HepG2 (cell line): ENCODE results near the gene NECTIN2. TPM values are rescaled to one million over a fixed set of nuclear protein-coding genes. Genes with fewer than 3 reads are reported as not detected.

Source experiments
- EP300 ChIP-seq, 3 experiments: sonication (generic) in 1 of 3; formaldehyde crosslinking in 1 of 3; IDR thresholded peaks; 2 replicates each; pipeline versions ENCODE4 v1.5.1 to v1.6.1; 2011 to 2020; ENCODE audit warnings: low read depth in 2 of 3, low read length in 2 of 3, borderline replicate concordance in 1 of 3, improper control_type of control experiment in 1 of 3, mild to moderate bottlenecking in 1 of 3, missing genetic modification reagents in 1 of 3, moderate library complexity in 1 of 3
- FOXC1 ChIP-seq: sonication (generic); formaldehyde crosslinking; IDR thresholded peaks from 2 replicates; pipeline ENCODE4 v1.8.0; 2022; ENCODE audit warnings: mild to moderate bottlenecking, missing genetic modification reagents, borderline replicate concordance
- HNRNPL ChIP-seq: fragments of 200-400 bp; formaldehyde crosslinking; IDR thresholded peaks from 2 replicates; pipeline ENCODE4 v1.6.1; 2017; ENCODE audit warnings: mild to moderate bottlenecking, low read depth, low read length
- MED8 ChIP-seq: sonication (generic); formaldehyde crosslinking; IDR thresholded peaks from 2 replicates; pipeline ENCODE4 v1.8.1; 2023; ENCODE audit warnings: mild to moderate bottlenecking, missing genetic modification reagents; ENCODE audit not compliant: insufficient replicate concordance
- NAIF1 ChIP-seq: sonication (generic); formaldehyde crosslinking; IDR thresholded peaks from 2 replicates; pipeline ENCODE4 v1.5.0; 2020; ENCODE audit warnings: mild to moderate bottlenecking, missing genetic modification reagents, borderline replicate concordance
- REL ChIP-seq: sonication (generic); formaldehyde crosslinking; conservative IDR thresholded peaks from 2 replicates; pipeline ENCODE4 v1.8.0; 2022; ENCODE audit warnings: mild to moderate bottlenecking, missing genetic modification reagents, moderate library complexity
- RFXAP ChIP-seq: sonication (generic); formaldehyde crosslinking; IDR thresholded peaks from 2 replicates; pipeline ENCODE4 v1.4.0; 2020; ENCODE audit warnings: missing genetic modification reagents, borderline replicate concordance
- TEAD3 ChIP-seq: optimal IDR thresholded peaks from 2 replicates; pipeline ENCODE3; 2016; ENCODE audit warnings: borderline replicate concordance
- ZFP41 ChIP-seq: sonication (generic); formaldehyde crosslinking; IDR thresholded peaks from 2 replicates; pipeline ENCODE4 v1.4.0; 2020; ENCODE audit warnings: mild to moderate bottlenecking, missing genetic modification reagents, borderline replicate concordance
- ZNF124 ChIP-seq: sonication (generic); formaldehyde crosslinking; IDR thresholded peaks from 2 replicates; pipeline ENCODE4 v1.4.0; 2020; ENCODE audit warnings: missing genetic modification reagents
- ZNF335 ChIP-seq: sonication (generic); formaldehyde crosslinking; IDR thresholded peaks from 2 replicates; pipeline ENCODE4 v1.4.0; 2020; ENCODE audit warnings: missing genetic modification reagents
- ZNF34 ChIP-seq: sonication (generic); formaldehyde crosslinking; IDR thresholded peaks from 2 replicates; pipeline ENCODE4 v1.4.0; 2020; ENCODE audit warnings: mild to moderate bottlenecking, missing genetic modification reagents, borderline replicate concordance
- ZNF589 ChIP-seq: sonication (generic); formaldehyde crosslinking; conservative IDR thresholded peaks from 2 replicates; pipeline ENCODE4 v1.8.0; 2022; ENCODE audit warnings: mild to moderate bottlenecking, moderate library complexity, missing genetic modification reagents
- ZNF619 ChIP-seq: sonication (generic); formaldehyde crosslinking; IDR thresholded peaks from 2 replicates; pipeline ENCODE4 v1.4.0; 2020; ENCODE audit warnings: mild to moderate bottlenecking, missing genetic modification reagents
- ZNF816 ChIP-seq: sonication (generic); formaldehyde crosslinking; IDR thresholded peaks from 2 replicates; pipeline ENCODE4 v1.8.0; 2022; ENCODE audit warnings: missing genetic modification reagents, mild to moderate bottlenecking, borderline replicate concordance
- polyA plus RNA-seq, 8 experiments: library from polyadenylated mRNA; depleted of rRNA in 3 of 8; stranded (reverse) in 7 of 8; unstranded in 1 of 8; fragments of >200 nt; fragmentation: Illumina TruSeq in 4 of 8; extraction: Trizol in 4 of 8; gene quantifications; 2 replicates each; pipeline versions ENCODE4 v1.2.1 to v1.2.3, GENCODE V29; 2011 to 2016; ENCODE audit warnings: low read depth in 4 of 8, missing spikeins in 1 of 8, mixed read lengths in 1 of 8; ENCODE audit not compliant: insufficient read depth in 1 of 8
- total RNA-seq, 5 experiments: library from RNA; depleted of rRNA; stranded (reverse); fragments of >200 nt; fragmentation: Illumina TruSeq; extraction: Trizol; gene quantifications; 2 replicates each; pipeline ENCODE4 v1.2.3, GENCODE V29; 2016; ENCODE audit warnings: low read depth in 1 of 5
- TF ChIP-seq, protein P1 (sequence below), 2 experiments: sonication (generic) in 1 of 2; formaldehyde crosslinking in 1 of 2; IDR thresholded peaks; 2 replicates each; pipeline versions ENCODE4 v1.5.1 to v1.6.1; 2011 to 2020; ENCODE audit warnings: borderline replicate concordance in 1 of 2, low read depth in 1 of 2, low read length in 1 of 2, mild to moderate bottlenecking in 1 of 2, missing genetic modification reagents in 1 of 2, moderate library complexity in 1 of 2
- TF ChIP-seq, protein P2 (sequence below): sonication (generic); formaldehyde crosslinking; IDR thresholded peaks from 2 replicates; pipeline ENCODE4 v1.8.1; 2023; ENCODE audit warnings: missing genetic modification reagents, inconsistent platforms, borderline replicate concordance
- TF ChIP-seq, protein P3 (sequence below): IDR thresholded peaks from 2 replicates; pipeline ENCODE4 v1.6.1; 2016; ENCODE audit warnings: mild to moderate bottlenecking, missing biosample characterization, missing genetic modification reagents
- TF ChIP-seq, protein P4 (sequence below): sonication (generic); formaldehyde crosslinking; IDR thresholded peaks from 2 replicates; pipeline ENCODE4 v1.5.1; 2020; ENCODE audit warnings: mild to moderate bottlenecking, missing genetic modification reagents, moderate library complexity
- TF ChIP-seq, protein P5 (sequence below): IDR thresholded peaks from 2 replicates; pipeline ENCODE4 v1.6.1; 2012; ENCODE audit warnings: inconsistent platforms

Gene NECTIN2
- total and polyA plus RNA-seq, 2 of the 13 experiments (the other 11 are each of a cell fraction or from before 2014, with no cell fraction given), result 75.4 to 114 TPM

DNA sequence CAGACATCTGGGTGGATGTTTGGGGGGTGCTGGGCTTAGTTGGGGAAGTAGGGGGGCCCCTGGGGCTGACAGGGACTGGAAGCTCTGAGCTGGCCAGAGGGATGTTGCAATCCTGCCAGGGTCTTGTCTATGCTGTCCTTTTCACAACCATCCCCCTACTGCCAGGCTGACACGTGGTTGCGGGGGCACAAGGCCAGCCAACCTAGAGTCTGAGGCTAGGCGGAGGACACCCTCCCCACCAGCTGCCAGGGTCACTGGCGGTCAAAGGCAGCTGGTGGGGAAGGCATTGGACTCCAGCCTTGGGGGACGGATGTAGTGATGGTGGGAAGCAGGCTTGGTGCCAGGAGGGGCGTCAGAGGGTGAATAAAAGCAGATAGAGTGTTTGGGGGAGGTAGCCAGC is 66.8 kb downstream of the NECTIN2 start (continued):
- TF ChIP-seq, protein P1, sequence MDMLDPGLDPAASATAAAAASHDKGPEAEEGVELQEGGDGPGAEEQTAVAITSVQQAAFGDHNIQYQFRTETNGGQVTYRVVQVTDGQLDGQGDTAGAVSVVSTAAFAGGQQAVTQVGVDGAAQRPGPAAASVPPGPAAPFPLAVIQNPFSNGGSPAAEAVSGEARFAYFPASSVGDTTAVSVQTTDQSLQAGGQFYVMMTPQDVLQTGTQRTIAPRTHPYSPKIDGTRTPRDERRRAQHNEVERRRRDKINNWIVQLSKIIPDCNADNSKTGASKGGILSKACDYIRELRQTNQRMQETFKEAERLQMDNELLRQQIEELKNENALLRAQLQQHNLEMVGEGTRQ (IDR thresholded peaks at IDR 0.05; ENCODE audit: low read depth, low read length), result 0 out of 2 replicates have a peak, but pooled peaks have one; percentile 13
- TF ChIP-seq, protein P1 (CRISPR knock-in tag; IDR thresholded peaks at IDR 0.05; ENCODE audit: borderline replicate concordance), result peak; percentile 58; the same call in 1 of the 2 replicates
- peak; percentile 84 for TF ChIP-seq ZNF589 (CRISPR knock-in tag)
- TF ChIP-seq MED8 (CRISPR knock-in tag), result peak; percentile 69
- no peak for TF ChIP-seq NAIF1 (CRISPR knock-in tag)
- TF ChIP-seq, protein P2, sequence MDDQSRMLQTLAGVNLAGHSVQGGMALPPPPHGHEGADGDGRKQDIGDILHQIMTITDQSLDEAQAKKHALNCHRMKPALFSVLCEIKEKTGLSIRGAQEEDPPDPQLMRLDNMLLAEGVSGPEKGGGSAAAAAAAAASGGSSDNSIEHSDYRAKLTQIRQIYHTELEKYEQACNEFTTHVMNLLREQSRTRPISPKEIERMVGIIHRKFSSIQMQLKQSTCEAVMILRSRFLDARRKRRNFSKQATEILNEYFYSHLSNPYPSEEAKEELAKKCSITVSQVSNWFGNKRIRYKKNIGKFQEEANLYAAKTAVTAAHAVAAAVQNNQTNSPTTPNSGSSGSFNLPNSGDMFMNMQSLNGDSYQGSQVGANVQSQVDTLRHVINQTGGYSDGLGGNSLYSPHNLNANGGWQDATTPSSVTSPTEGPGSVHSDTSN, result no peak
- no peak for TF ChIP-seq REL
- peak; percentile 83; the same call in 1 of the 2 replicates for TF ChIP-seq RFXAP (CRISPR knock-in tag)
- TF ChIP-seq ZNF335, result peak; percentile 34; the same call in 1 of the 2 replicates
- TF ChIP-seq ZNF816 (CRISPR knock-in tag), result no peak
- 0 out of 2 replicates have a peak, but pooled peaks have one; percentile 15 for TF ChIP-seq ZNF34 (CRISPR knock-in tag)
- no peak for TF ChIP-seq ZNF619
- TF ChIP-seq FOXC1, result peak; percentile 70; the same call in 1 of the 2 replicates
- TF ChIP-seq, protein P3, sequence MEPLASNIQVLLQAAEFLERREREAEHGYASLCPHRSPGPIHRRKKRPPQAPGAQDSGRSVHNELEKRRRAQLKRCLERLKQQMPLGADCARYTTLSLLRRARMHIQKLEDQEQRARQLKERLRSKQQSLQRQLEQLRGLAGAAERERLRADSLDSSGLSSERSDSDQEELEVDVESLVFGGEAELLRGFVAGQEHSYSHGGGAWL (CRISPR knock-in tag), result peak; percentile 63; the same call in 1 of the 2 replicates
- peak; percentile 84 for TF ChIP-seq TEAD3
- TF ChIP-seq, protein P4, sequence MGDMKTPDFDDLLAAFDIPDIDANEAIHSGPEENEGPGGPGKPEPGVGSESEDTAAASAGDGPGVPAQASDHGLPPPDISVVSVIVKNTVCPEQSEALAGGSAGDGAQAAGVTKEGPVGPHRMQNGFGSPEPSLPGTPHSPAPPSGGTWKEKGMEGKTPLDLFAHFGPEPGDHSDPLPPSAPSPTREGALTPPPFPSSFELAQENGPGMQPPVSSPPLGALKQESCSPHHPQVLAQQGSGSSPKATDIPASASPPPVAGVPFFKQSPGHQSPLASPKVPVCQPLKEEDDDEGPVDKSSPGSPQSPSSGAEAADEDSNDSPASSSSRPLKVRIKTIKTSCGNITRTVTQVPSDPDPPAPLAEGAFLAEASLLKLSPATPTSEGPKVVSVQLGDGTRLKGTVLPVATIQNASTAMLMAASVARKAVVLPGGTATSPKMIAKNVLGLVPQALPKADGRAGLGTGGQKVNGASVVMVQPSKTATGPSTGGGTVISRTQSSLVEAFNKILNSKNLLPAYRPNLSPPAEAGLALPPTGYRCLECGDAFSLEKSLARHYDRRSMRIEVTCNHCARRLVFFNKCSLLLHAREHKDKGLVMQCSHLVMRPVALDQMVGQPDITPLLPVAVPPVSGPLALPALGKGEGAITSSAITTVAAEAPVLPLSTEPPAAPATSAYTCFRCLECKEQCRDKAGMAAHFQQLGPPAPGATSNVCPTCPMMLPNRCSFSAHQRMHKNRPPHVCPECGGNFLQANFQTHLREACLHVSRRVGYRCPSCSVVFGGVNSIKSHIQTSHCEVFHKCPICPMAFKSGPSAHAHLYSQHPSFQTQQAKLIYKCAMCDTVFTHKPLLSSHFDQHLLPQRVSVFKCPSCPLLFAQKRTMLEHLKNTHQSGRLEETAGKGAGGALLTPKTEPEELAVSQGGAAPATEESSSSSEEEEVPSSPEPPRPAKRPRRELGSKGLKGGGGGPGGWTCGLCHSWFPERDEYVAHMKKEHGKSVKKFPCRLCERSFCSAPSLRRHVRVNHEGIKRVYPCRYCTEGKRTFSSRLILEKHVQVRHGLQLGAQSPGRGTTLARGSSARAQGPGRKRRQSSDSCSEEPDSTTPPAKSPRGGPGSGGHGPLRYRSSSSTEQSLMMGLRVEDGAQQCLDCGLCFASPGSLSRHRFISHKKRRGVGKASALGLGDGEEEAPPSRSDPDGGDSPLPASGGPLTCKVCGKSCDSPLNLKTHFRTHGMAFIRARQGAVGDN (CRISPR knock-in tag), result peak; percentile 96
- TF ChIP-seq, protein P5, sequence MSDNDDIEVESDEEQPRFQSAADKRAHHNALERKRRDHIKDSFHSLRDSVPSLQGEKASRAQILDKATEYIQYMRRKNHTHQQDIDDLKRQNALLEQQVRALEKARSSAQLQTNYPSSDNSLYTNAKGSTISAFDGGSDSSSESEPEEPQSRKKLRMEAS, result peak; percentile 95
- peak; percentile 94 for TF ChIP-seq HNRNPL
- TF ChIP-seq EP300 (IDR thresholded peaks at IDR 0.05; ENCODE audit: low read depth in 2 of 2, low read length in 2 of 2), result peak in 1 of 2 experiments; percentile 79; a peak in 2 of 4 replicates
- TF ChIP-seq EP300 (CRISPR knock-in tag; IDR thresholded peaks at IDR 0.05; ENCODE audit: borderline replicate concordance), result peak; percentile 82
- peak; percentile 43; the same call in 1 of the 2 replicates for TF ChIP-seq ZNF124
- 0 out of 2 replicates have a peak, but pooled peaks have one; percentile 40 for TF ChIP-seq ZFP41 (CRISPR knock-in tag)
